DMS53 (cell line): Measurements from ENCODE around the gene MMAB.

Experiments
- DNase-seq: peaks from one replicate; lab custom pipeline; 2025; lab: John Stamatoyannopoulos, UW

The MMAB gene

GRCh38 chr12:109583733-109584132 is 10.4 kb upstream of the MMAB start:
- DNase-seq: no peak

- peak; percentile 74 for DNase-seq
Observed at GRCh38 chr12:109582636-109583035, 9.3 kb upstream of the MMAB start.

GRCh38 chr12:109581856-109582255 is 8.6 kb upstream of the MMAB start:
- DNase-seq: no peak

GRCh38 chr12:109581334-109581691 is 8.0 kb upstream of the MMAB start:
- DNase-seq: no peak

GRCh38 chr12:109580684-109581333 is 7.5 kb upstream of the MMAB start:
- no peak for DNase-seq

GRCh38 chr12:109580272-109580671 is 7.0 kb upstream of the MMAB start:
- no peak for DNase-seq

- DNase-seq: no peak
Observed at GRCh38 chr12:109579639-109580038, 6.3 kb upstream of the MMAB start.

GRCh38 chr12:109578330-109578927 is 5.1 kb upstream of the MMAB start:
- DNase-seq: no peak

- no peak for DNase-seq
Observed at GRCh38 chr12:109577311-109577710, 4.0 kb upstream of the MMAB start.

- no peak for DNase-seq
Observed at GRCh38 chr12:109575683-109576082, 2.4 kb upstream of the MMAB start.

GRCh38 chr12:109573914-109574244 is 575 bp upstream of the MMAB start:
- no peak for DNase-seq

GRCh38 chr12:109572506-109572845 is 828 bp downstream of the MMAB start:
- no peak for DNase-seq

GRCh38 chr12:109571773-109572505 is 1.4 kb downstream of the MMAB start:
- peak; percentile 46 for DNase-seq

GRCh38 chr12:109568486-109568885 is 4.8 kb downstream of the MMAB start:
- DNase-seq: no peak

GRCh38 chr12:109567967-109568366 is 5.3 kb downstream of the MMAB start:
- no peak for DNase-seq

- DNase-seq: no peak
Observed at GRCh38 chr12:109567296-109567695, 6.0 kb downstream of the MMAB start.

GRCh38 chr12:109566424-109566823 is 6.9 kb downstream of the MMAB start:
- DNase-seq: no peak

GRCh38 chr12:109563291-109564284 is 9.7 kb downstream of the MMAB start:
- DNase-seq: no peak

- DNase-seq: no peak
Observed at GRCh38 chr12:109562871-109563270, 10.4 kb downstream of the MMAB start.

- DNase-seq: no peak
Observed at GRCh38 chr12:109561711-109562030, 11.6 kb downstream of the MMAB start.

GRCh38 chr12:109560867-109561710 is 12.2 kb downstream of the MMAB start:
- no peak for DNase-seq

GRCh38 chr12:109559601-109560000 is 13.7 kb downstream of the MMAB start:
- no peak for DNase-seq
